ENCODE data around the gene EIF2S1. TPM values are rescaled to one million over a fixed set of nuclear protein-coding genes. Genes with fewer than 3 reads are reported as not detected.
A peak's percentile ranks its signal among the peaks of the same experiment; 100 is the strongest.

The EIF2S1 gene
- total RNA-seq (ENCODE audit: low replicate concordance), result 118 and 193 TPM in 2 replicates

GRCh38 chr14:67359775-67360469 is at the start of gene EIF2S1, which contains the start of gene ATP6V1D:
Gene EIF2S1, plus strand, starts transcription at chr14:67360328. Its CDS starts 4,440 bp downstream, at chr14:67364768.
Gene ATP6V1D, minus strand, starts transcription at chr14:67359804. Its CDS starts 106 bp downstream, at chr14:67359698.
- Mint-ChIP-seq H3K9me3 (no peaks in the 10 kb centered on the region), H3K27me3 (ENCODE audit: insufficient read depth, low read depth) (no peaks in the 10 kb centered on the region), H3K4me1 (peaks cover 27% of the 10 kb centered on the region), H3K27ac (peak within 1 kb of the TSS; percentile 99), H3K36me3 (no peaks in the 10 kb centered on the region), H3K4me3 (peak within 1 kb of the TSS; percentile 99)
- no peaks in the 10 kb centered on the region for H3K9me3 ChIP-seq (ENCODE audit: low read depth)
- H3K9ac ChIP-seq, result peak within 1 kb of the TSS; percentile 97
- peak within 1 kb of the TSS; percentile 91 for H3K27ac ChIP-seq
- peak within 1 kb of the TSS; percentile 100 for H2AFZ ChIP-seq (replicated peaks)
- no peaks in the 10 kb centered on the region for H3F3A ChIP-seq (ENCODE audit: low read depth)
- DNase-seq (ENCODE audit: low spot score), result peak; percentile 99
- no peaks in the 10 kb centered on the region for H3K27me3 ChIP-seq
- H4K20me1 ChIP-seq (ENCODE audit: low read depth), result peaks cover 23% of the 10 kb centered on the region
- H3K4me1 ChIP-seq, result peaks cover 20% of the 10 kb centered on the region
- peak within 1 kb of the TSS; percentile 67 for H3K4me3 ChIP-seq
- TF ChIP-seq CTCF (IDR thresholded peaks at IDR 0.05), result peak; percentile 100
- peak; percentile 26 for TF ChIP-seq EZH2 (IDR thresholded peaks at IDR 0.05)
- TF ChIP-seq EZH2phosphoT487 (IDR thresholded peaks at IDR 0.05), result peak; percentile 24
- peaks cover 91% of the 10 kb centered on the region for H3K79me2 ChIP-seq (ENCODE audit: low read depth)
- peak within 1 kb of the TSS; percentile 95 for H3K4me2 ChIP-seq
- H3K36me3 ChIP-seq, result peaks cover 3% of the 10 kb centered on the region

DNA sequence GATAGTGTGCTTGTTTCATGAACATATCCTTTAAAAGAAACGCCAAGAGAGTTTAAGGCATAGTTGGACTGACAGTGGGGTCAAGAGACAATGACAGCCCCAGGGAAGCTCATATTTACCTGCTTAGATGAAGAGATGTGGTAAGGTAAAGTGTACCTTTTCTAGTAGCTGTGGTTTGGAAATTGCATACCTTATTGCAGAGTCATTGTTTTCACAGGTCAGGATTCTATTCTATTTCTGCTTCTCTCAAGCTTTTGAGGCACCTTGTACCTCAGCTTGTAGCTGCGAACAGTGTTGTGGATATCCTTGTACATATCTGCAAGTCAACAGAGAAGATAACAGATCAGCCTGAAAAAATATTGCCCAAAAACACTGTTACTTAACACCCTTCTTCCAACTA is 48.3 kb upstream of the EIF2S1 start:
- H3K27ac ChIP-seq, result no peak overlapping the region
- no peak overlapping the region for H2AFZ ChIP-seq (replicated peaks)
- no peak overlapping the region for H3K4me2 ChIP-seq
- no peaks in the 10 kb centered on the region for H3K27me3 ChIP-seq
- Mint-ChIP-seq H3K4me3 (no peak overlapping the region), H3K36me3 (peaks cover 1% of the 10 kb centered on the region), H3K4me1 (no peaks in the 10 kb centered on the region), H3K27ac (no peak overlapping the region), H3K9me3 (no peaks in the 10 kb centered on the region), H3K27me3 (ENCODE audit: insufficient read depth, low read depth) (no peaks in the 10 kb centered on the region)
- no peak overlapping the region for H3K9ac ChIP-seq
- H3K36me3 ChIP-seq, result no peaks in the 10 kb centered on the region
- no peaks in the 10 kb centered on the region for H3K9me3 ChIP-seq (ENCODE audit: low read depth)
- H3K4me1 ChIP-seq, result no peaks in the 10 kb centered on the region
- H3F3A ChIP-seq (ENCODE audit: low read depth), result no peaks in the 10 kb centered on the region
- H3K79me2 ChIP-seq (ENCODE audit: low read depth), result no peaks in the 10 kb centered on the region
- TF ChIP-seq CTCF (IDR thresholded peaks at IDR 0.05) (no peak), EZH2 (IDR thresholded peaks at IDR 0.05) (no peak), EZH2phosphoT487 (IDR thresholded peaks at IDR 0.05) (no peak)
- H4K20me1 ChIP-seq (ENCODE audit: low read depth), result no peaks in the 10 kb centered on the region
- no peak for DNase-seq (ENCODE audit: low spot score)
- no peak overlapping the region for H3K4me3 ChIP-seq

GRCh38 chr14:67313153-67313552 is 47.0 kb upstream of the EIF2S1 start:
- H3K4me3 Mint-ChIP-seq, result no peak overlapping the region

More at GRCh38 chr14:67313153-67313552, 47.0 kb upstream of the EIF2S1 start:
- Mint-ChIP-seq H3K4me1 (no peaks in the 10 kb centered on the region), H3K9me3 (no peaks in the 10 kb centered on the region), H3K27me3 (ENCODE audit: insufficient read depth, low read depth) (no peaks in the 10 kb centered on the region), H3K36me3 (peaks cover 1% of the 10 kb centered on the region), H3K27ac (no peak overlapping the region)
- no peak for DNase-seq (ENCODE audit: low spot score)
- no peaks in the 10 kb centered on the region for H3F3A ChIP-seq (ENCODE audit: low read depth)
- no peaks in the 10 kb centered on the region for H4K20me1 ChIP-seq (ENCODE audit: low read depth)
- TF ChIP-seq CTCF (IDR thresholded peaks at IDR 0.05) (no peak), EZH2phosphoT487 (IDR thresholded peaks at IDR 0.05) (no peak), EZH2 (IDR thresholded peaks at IDR 0.05) (no peak)
- no peaks in the 10 kb centered on the region for H3K9me3 ChIP-seq (ENCODE audit: low read depth)
- H3K79me2 ChIP-seq (ENCODE audit: low read depth), result no peaks in the 10 kb centered on the region
- no peak overlapping the region for H3K27ac ChIP-seq
- no peaks in the 10 kb centered on the region for H3K27me3 ChIP-seq
- H3K4me1 ChIP-seq, result no peaks in the 10 kb centered on the region
- H3K36me3 ChIP-seq, result no peaks in the 10 kb centered on the region
- no peak overlapping the region for H2AFZ ChIP-seq (replicated peaks)
- H3K4me3 ChIP-seq, result no peak overlapping the region
- H3K9ac ChIP-seq, result no peak overlapping the region
- H3K4me2 ChIP-seq, result no peak overlapping the region
